BLaER1 treated with 17β-estradiol and CSF1 and Interleukin-3, amounts not matched to agents 10 nM and 100 nM (cell line): ENCODE results near the gene B3GNT7.

Experiments used
- H3K27ac ChIP-seq, 11 experiments: shearing (Covaris generic); formaldehyde crosslinking; 2 replicates each; pipeline ENCODE4 v1.8.1; 2022
- H3K27me3 ChIP-seq, 11 experiments: shearing (Covaris generic); formaldehyde crosslinking; 2 replicates each; pipeline ENCODE4 v1.8.1; 2022
- H3K36me3 ChIP-seq, 11 experiments: shearing (Covaris generic); formaldehyde crosslinking; 2 replicates each; pipeline ENCODE4 v1.8.1; 2022
- H3K4me1 ChIP-seq, 10 experiments: shearing (Covaris generic); formaldehyde crosslinking; 2 replicates each; pipeline ENCODE4 v1.8.1; 2022
- H3K4me2 ChIP-seq, 11 experiments: shearing (Covaris generic); formaldehyde crosslinking; 2 replicates each; pipeline ENCODE4 v1.8.1; 2022
- H3K4me3 ChIP-seq, 10 experiments: shearing (Covaris generic); formaldehyde crosslinking; 2 replicates each; pipeline ENCODE4 v1.8.1; 2022
- H3K9ac ChIP-seq, 11 experiments: shearing (Covaris generic); formaldehyde crosslinking; 2 replicates each; pipeline ENCODE4 v1.8.1; 2022
- H3K9me3 ChIP-seq, 11 experiments: shearing (Covaris generic); formaldehyde crosslinking; replicated peaks in 1 of 11; 2 replicates each; pipeline ENCODE4 v1.8.1; 2022
- H4K20me1 ChIP-seq, 11 experiments: shearing (Covaris generic); formaldehyde crosslinking; 2 replicates each; pipeline ENCODE4 v1.8.1; 2022
- Cebpa-rat ChIP-seq, 11 experiments: shearing (Covaris generic); IDR thresholded peaks; 2 replicates each; pipeline ENCODE4 v1.8.1; 2022

B3GNT7 gene

GRCh38 chr2:231409776-231410175 lies 14.3 kb downstream of the B3GNT7 start:
- H3K27ac ChIP-seq, result no peak overlapping the region
- no peak overlapping the region for H3K9ac ChIP-seq
- peaks cover 7 to 34% (median 26%) of the 10 kb centered on the region in 11 experiments for H3K9me3 ChIP-seq
- H3K4me2 ChIP-seq, result peak overlapping the region in 1 of 11 experiments; percentile 35; a peak in 1 of 22 replicates
- no peak for TF ChIP-seq Cebpa-rat (IDR thresholded peaks at IDR 0.05)
- H4K20me1 ChIP-seq, result no peaks in the 10 kb centered on the region
- H3K27me3 ChIP-seq, result peaks cover 14 to 28% (median 23%) of the 10 kb centered on the region in 11 experiments
- peaks cover 19 to 31% (median 27%) of the 10 kb centered on the region in 10 experiments for H3K4me1 ChIP-seq
- no peaks in the 10 kb centered on the region for H3K36me3 ChIP-seq
- H3K4me3 ChIP-seq, result no peak overlapping the region

DNA sequence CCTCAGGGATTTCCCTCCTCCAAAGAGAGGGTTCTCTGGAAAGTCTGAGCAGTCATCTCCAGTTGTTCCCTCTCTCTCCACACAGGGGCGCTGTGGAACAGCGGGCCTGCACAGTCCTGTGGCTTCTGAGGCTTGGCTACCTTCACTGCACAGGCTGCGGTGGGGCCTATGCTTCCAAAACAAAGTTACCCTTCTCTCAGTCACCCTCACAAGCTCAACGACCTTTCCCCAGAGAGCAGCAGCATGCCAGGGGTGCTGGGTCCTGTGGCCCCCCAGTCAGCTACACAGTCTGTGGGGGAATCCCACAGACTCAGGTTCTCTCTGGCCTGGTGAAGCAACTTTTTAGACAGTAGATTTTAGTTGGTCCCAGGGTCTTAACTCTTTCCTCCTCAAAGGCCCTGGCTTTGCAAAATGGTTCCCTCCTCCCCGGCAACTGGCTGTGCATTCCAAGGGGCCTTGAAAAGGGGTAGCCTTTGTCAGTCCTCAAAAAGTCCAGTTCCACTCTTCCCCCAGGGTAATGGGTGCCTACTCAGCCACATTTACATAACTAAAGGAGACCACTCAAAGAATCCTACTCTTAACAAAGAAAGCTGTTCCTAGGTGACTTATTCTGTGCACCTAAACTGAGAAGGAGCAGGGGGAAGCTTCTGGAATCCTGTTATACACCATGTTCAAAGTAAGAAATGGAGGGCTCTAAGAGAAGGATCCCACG lies 14.9 kb downstream of the B3GNT7 start:
- Histone ChIP-seq H3K36me3 (no peaks in the 10 kb centered on the region), H3K27me3 (peaks cover 14 to 28% (median 23%) of the 10 kb centered on the region in 11 experiments), H3K4me3 (no peak overlapping the region), H3K4me1 (peaks cover 21 to 35% (median 30%) of the 10 kb centered on the region in 10 experiments), H3K27ac (no peak overlapping the region), H3K9me3 (peaks cover 7 to 34% (median 26%) of the 10 kb centered on the region in 11 experiments), H4K20me1 (no peaks in the 10 kb centered on the region), H3K9ac (no peak overlapping the region), H3K4me2 (no peak overlapping the region)
- TF ChIP-seq Cebpa-rat (IDR thresholded peaks at IDR 0.05), result no peak

- TF ChIP-seq Cebpa-rat (IDR thresholded peaks at IDR 0.05), result no peak
- H3K4me1 ChIP-seq, result peaks cover 15 to 30% (median 25%) of the 10 kb centered on the region in 10 experiments
- H3K27me3 ChIP-seq, result peaks cover 14 to 28% (median 23%) of the 10 kb centered on the region in 11 experiments
- H3K9ac ChIP-seq, result no peak overlapping the region
- no peaks in the 10 kb centered on the region for H3K36me3 ChIP-seq
- H3K4me3 ChIP-seq, result peak overlapping the region in 1 of 10 experiments; percentile 60; a peak in 1 of 20 replicates
- H3K9me3 ChIP-seq, result peaks cover 7 to 34% (median 26%) of the 10 kb centered on the region in 11 experiments
- no peaks in the 10 kb centered on the region for H4K20me1 ChIP-seq
- H3K27ac ChIP-seq, result no peak overlapping the region
- H3K4me2 ChIP-seq, result peak overlapping the region in 1 of 11 experiments; percentile 99; a peak in 1 of 22 replicates
These were observed 15.7 kb downstream of the B3GNT7 start for GRCh38 chr2:231411237-231411636.

- H3K4me2 ChIP-seq, result peak overlapping the region; percentile 81 to 99 (median 94)
- no peak for TF ChIP-seq Cebpa-rat (IDR thresholded peaks at IDR 0.05)
- no peaks in the 10 kb centered on the region for H3K36me3 ChIP-seq
- peak overlapping the region; percentile 48 to 81 (median 66); a peak in 21 of 22 replicates for H3K9ac ChIP-seq
- H3K9me3 ChIP-seq, result peaks cover 7 to 34% (median 26%) of the 10 kb centered on the region in 11 experiments
- H3K27me3 ChIP-seq, result peaks cover 14 to 28% (median 23%) of the 10 kb centered on the region in 11 experiments
- peaks cover 7 to 22% (median 17%) of the 10 kb centered on the region in 10 experiments for H3K4me1 ChIP-seq
- H4K20me1 ChIP-seq, result no peaks in the 10 kb centered on the region
- H3K27ac ChIP-seq, result peak overlapping the region in 2 of 11 experiments; percentile 24 to 44; a peak in 2 of 22 replicates
- H3K4me3 ChIP-seq, result peak overlapping the region; percentile 56 to 73 (median 61)
These were observed 16.5 kb downstream of the B3GNT7 start for GRCh38 chr2:231411831-231412617.

- no peak for TF ChIP-seq Cebpa-rat (IDR thresholded peaks at IDR 0.05)
- Histone ChIP-seq H3K27me3 (peaks cover 14 to 28% (median 23%) of the 10 kb centered on the region in 11 experiments), H3K9me3 (peaks cover 7 to 33% (median 23%) of the 10 kb centered on the region in 11 experiments), H3K4me1 (peaks cover 4 to 21% (median 12%) of the 10 kb centered on the region in 10 experiments; a peak in 17 of 20 replicates), H3K4me3 (peak overlapping the region in 7 of 10 experiments; percentile 58 to 73 (median 62); a peak in 14 of 20 replicates), H3K9ac (peak overlapping the region in 10 of 11 experiments; percentile 10 to 78 (median 66); a peak in 12 of 22 replicates), H3K4me2 (peak overlapping the region; percentile 81 to 99 (median 94)), H3K36me3 (no peaks in the 10 kb centered on the region), H3K27ac (no peak overlapping the region), H4K20me1 (no peaks in the 10 kb centered on the region)
These were observed 17.1 kb downstream of the B3GNT7 start for GRCh38 chr2:231412618-231412963.

DNA sequence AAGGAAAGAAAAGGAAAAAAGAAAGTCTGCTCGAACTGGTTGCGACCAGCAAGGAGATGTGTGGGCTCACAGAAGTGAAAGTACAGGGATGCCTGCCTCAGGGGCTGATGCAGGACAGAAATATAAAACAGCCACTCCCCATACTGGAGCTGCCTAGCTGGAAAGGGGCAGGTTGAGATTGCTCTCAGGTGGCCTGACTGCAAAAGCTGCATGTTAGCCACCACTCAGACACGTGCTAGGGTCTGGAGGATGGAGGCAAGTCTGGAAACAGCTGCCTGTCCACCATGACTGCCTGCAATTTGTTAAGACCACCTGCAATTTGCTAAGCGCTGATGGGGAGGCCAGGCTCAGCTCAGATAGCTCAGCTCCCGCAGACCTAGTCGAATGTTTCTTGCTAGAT lies 17.9 kb downstream of the B3GNT7 start:
- Histone ChIP-seq H3K36me3 (no peaks in the 10 kb centered on the region), H3K9ac (no peak overlapping the region), H3K4me3 (no peak overlapping the region), H3K27me3 (peaks cover 14 to 28% (median 23%) of the 10 kb centered on the region in 11 experiments), H3K4me1 (peaks cover 4 to 21% (median 12%) of the 10 kb centered on the region in 10 experiments; a peak in 16 of 20 replicates), H4K20me1 (no peaks in the 10 kb centered on the region), H3K27ac (no peak overlapping the region), H3K4me2 (no peak overlapping the region), H3K9me3 (peaks cover 7 to 25% (median 15%) of the 10 kb centered on the region in 11 experiments)
- TF ChIP-seq Cebpa-rat (IDR thresholded peaks at IDR 0.05), result no peak

DNA sequence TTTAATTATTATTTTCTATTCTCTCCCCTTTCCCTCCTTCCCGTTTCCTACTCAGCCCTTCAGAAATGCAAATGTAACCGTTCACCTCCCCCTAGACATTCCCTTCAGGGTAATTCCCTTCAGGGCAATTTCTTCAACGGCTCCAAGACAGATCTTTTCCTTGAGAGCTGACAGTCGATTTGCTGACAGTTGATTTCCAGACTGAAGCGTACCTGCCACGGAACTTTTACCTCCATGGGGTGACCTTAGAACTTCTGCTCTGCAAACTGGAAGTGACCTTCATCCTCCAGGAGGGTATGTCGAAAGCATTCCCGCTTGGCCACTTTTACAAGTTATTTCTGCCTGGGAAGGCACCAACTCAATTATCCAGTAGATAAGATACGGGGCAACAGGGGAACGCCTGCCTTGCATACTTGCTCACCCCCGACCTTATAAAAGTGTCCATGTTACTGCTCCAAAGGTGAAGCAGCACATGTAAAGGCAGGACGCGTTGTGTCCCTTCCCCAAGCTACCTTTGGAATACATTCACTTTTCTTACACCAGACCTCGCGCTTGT lies 18.5 kb downstream of the B3GNT7 start:
- Histone ChIP-seq H3K9ac (no peak overlapping the region), H3K4me2 (no peak overlapping the region), H4K20me1 (no peaks in the 10 kb centered on the region), H3K27ac (no peak overlapping the region), H3K4me3 (no peak overlapping the region), H3K27me3 (peaks cover 14 to 28% (median 23%) of the 10 kb centered on the region in 11 experiments), H3K9me3 (peaks cover 7 to 19% (median 10%) of the 10 kb centered on the region in 11 experiments; a peak in 21 of 22 replicates), H3K36me3 (no peaks in the 10 kb centered on the region), H3K4me1 (peaks cover 4 to 21% (median 12%) of the 10 kb centered on the region in 10 experiments; a peak in 16 of 20 replicates)
- TF ChIP-seq Cebpa-rat (IDR thresholded peaks at IDR 0.05), result no peak

GRCh38 chr2:231415029-231415428 lies 19.5 kb downstream of the B3GNT7 start:
- Histone ChIP-seq H3K27ac (no peak overlapping the region), H3K4me3 (no peak overlapping the region), H3K9ac (0 out of 22 replicates have a peak overlapping the region, but pooled peaks of 1 of the 11 experiments have one; percentile 5), H3K4me1 (peaks cover 4 to 15% (median 10%) of the 10 kb centered on the region in 10 experiments; a peak in 16 of 20 replicates), H4K20me1 (no peaks in the 10 kb centered on the region), H3K4me2 (peak overlapping the region in 2 of 11 experiments; percentile 3 to 15; a peak in 2 of 22 replicates), H3K27me3 (peaks cover 14 to 27% (median 23%) of the 10 kb centered on the region in 11 experiments), H3K36me3 (no peaks in the 10 kb centered on the region), H3K9me3 (peaks cover 5 to 9% (median 7%) of the 10 kb centered on the region in 11 experiments; a peak in 20 of 22 replicates)
- TF ChIP-seq Cebpa-rat (IDR thresholded peaks at IDR 0.05), result no peak
